Measurements from ENCODE around the gene PROP1. TPM values are rescaled to one million over a fixed set of nuclear protein-coding genes. Genes with fewer than 3 reads are reported as not detected.
A peak's percentile ranks its signal among the peaks of the same experiment; 100 is the strongest.
"Not testable (repeated sequence)": the region's sequence is repeated elsewhere in the genome, so short reads cannot be mapped to it uniquely, and the experiment has no call there.

The PROP1 gene
- total RNA-seq, 2 experiments from 2014 or later: not detected

DNA sequence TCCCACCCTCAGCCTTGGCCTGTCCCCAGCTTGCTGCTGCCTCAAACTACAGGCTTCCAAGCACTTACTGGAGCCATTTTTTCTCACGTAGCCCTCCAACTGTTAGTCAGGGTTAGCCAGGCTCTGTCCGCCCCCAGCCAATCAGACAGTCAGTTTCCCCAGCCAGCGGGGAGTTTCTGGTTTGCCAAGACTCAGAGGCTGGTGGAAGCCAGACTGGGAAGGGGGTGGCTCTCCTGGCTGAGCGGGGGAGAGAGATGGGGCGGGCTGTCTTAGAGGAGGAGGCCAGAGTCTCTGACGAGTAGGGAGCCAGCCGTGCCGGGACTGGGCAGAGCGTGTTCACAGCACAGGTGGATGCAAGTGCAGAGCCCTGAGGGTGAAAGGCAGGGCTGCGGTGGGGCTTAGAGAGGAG lies 15.3 kb downstream of the PROP1 start:
- Histone ChIP-seq H3K27me3 (ENCODE audit: control insufficient read depth in 1 of 2, insufficient read depth in 2 of 2, low read length in 2 of 2) (peaks cover 41 to 42% of the 10 kb centered on the region in 2 experiments), H3K9me3 (ENCODE audit: control insufficient read depth in 1 of 2, insufficient read depth in 1 of 2, low read length in 2 of 2) (peaks cover 0 to 18% of the 10 kb centered on the region in 2 experiments), H3K4me3 (ENCODE audit: low read length) (no peak overlapping the region), H3K36me3 (ENCODE audit: insufficient read depth, low read length) (no peaks in the 10 kb centered on the region), H3K27ac (ENCODE audit: low read depth in 1 of 2, low read length in 2 of 2) (no peak overlapping the region), H3K4me1 (ENCODE audit: insufficient read depth, low read length) (peaks cover 17% of the 10 kb centered on the region)
- intact Hi-C loops (cut with DNase I, micrococcal nuclease): no loop called here
- ATAC-seq (ENCODE audit: poor library complexity) (no peak), DNase-seq (peak in 1 of 14 experiments; percentile 24)
- H3K27me3 Mint-ChIP-seq: peaks cover 35% of the 10 kb centered on the region
- H3K9me3 Mint-ChIP-seq: peaks cover 2% of the 10 kb centered on the region
- ChIA-PET CTCF (no interaction called here), POLR2A (no interaction called here)
- peaks cover 5% of the 10 kb centered on the region for H3K4me1 Mint-ChIP-seq (ENCODE audit: low read depth)
- no peak overlapping the region for H3K27ac Mint-ChIP-seq
- no peaks in the 10 kb centered on the region for H3K36me3 Mint-ChIP-seq (ENCODE audit: low read depth)
- no peak overlapping the region for H3K4me3 Mint-ChIP-seq
- TF ChIP-seq, protein P1, sequence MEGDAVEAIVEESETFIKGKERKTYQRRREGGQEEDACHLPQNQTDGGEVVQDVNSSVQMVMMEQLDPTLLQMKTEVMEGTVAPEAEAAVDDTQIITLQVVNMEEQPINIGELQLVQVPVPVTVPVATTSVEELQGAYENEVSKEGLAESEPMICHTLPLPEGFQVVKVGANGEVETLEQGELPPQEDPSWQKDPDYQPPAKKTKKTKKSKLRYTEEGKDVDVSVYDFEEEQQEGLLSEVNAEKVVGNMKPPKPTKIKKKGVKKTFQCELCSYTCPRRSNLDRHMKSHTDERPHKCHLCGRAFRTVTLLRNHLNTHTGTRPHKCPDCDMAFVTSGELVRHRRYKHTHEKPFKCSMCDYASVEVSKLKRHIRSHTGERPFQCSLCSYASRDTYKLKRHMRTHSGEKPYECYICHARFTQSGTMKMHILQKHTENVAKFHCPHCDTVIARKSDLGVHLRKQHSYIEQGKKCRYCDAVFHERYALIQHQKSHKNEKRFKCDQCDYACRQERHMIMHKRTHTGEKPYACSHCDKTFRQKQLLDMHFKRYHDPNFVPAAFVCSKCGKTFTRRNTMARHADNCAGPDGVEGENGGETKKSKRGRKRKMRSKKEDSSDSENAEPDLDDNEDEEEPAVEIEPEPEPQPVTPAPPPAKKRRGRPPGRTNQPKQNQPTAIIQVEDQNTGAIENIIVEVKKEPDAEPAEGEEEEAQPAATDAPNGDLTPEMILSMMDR (IDR thresholded peaks at IDR 0.05): no peak

DNA sequence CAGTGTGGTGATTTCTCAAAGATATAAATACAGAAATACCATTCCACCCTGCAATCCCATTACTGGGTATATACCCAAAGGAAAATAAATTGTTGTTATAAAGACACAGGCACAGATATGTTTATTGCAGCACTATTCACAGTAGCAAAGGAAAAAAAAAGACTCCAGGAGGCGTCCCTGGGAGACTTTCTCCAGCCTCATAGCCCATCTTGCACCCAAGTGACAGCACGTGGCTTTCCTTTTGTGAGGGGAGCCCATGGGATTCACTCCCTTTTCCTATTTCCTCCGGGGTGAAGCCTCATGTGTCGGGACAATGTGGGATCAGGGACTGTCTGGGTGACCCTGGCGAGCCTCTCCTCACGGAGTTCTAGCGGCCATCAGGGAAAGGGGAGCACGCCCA lies 18.4 kb downstream of the PROP1 start:
- CTCF ChIA-PET; H3K4me3 ChIP-seq (ENCODE audit: low read length); H3K4me3 Mint-ChIP-seq; H3K27ac ChIP-seq (ENCODE audit: low read depth in 1 of 2, low read length in 2 of 2); intact Hi-C loops (cut with DNase I, micrococcal nuclease); H3K36me3 Mint-ChIP-seq (ENCODE audit: low read depth); H3K4me1 ChIP-seq (ENCODE audit: insufficient read depth, low read length); H3K4me1 Mint-ChIP-seq (ENCODE audit: low read depth); H3K9me3 ChIP-seq (ENCODE audit: control insufficient read depth in 1 of 2, insufficient read depth in 1 of 2, low read length in 2 of 2); H3K36me3 ChIP-seq (ENCODE audit: insufficient read depth, low read length); H3K9me3 Mint-ChIP-seq; DNase-seq; POLR2A ChIA-PET; ATAC-seq (ENCODE audit: poor library complexity); H3K27ac Mint-ChIP-seq: not testable (repeated sequence)
- peaks cover 13% of the 10 kb centered on the region for H3K27me3 Mint-ChIP-seq
- H3K27me3 ChIP-seq (ENCODE audit: control insufficient read depth in 1 of 2, insufficient read depth in 2 of 2, low read length in 2 of 2): peaks cover 12 to 15% of the 10 kb centered on the region in 2 experiments

DNA sequence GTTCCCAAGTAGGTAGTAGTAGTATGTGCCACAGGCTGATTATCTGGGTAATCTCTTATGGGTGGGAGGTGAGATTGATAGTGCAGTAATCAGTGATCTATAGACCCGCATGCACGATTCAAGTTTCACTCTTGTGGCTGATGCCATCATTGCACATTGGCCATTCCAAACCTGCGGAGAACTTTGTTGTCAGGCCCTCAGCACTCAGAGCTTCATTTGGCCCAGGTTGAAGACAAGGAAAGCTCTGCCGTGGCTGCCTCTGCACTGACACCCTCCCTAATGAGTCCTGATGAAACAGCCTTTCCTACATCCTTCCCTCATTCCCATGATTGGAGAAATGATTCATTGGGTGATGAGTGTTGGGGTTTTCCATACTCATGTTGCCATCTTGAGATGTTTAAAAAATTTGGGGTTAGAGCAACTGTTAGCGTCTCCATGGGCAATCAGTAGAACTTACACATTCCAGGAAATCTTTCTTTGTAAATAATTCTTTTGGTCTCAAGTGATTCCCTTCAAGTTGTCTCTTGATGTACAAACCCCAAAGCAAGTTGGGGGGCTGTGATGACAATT lies 22.9 kb downstream of the PROP1 start:
- H3K4me3 Mint-ChIP-seq: no peak overlapping the region
- H3K4me3 ChIP-seq (ENCODE audit: low read length): no peak overlapping the region
- H3K27ac Mint-ChIP-seq: no peak overlapping the region
- no peaks in the 10 kb centered on the region for H3K4me1 Mint-ChIP-seq (ENCODE audit: low read depth)
- H3K4me1 ChIP-seq (ENCODE audit: insufficient read depth, low read length): no peaks in the 10 kb centered on the region
- no peaks in the 10 kb centered on the region for H3K36me3 ChIP-seq (ENCODE audit: insufficient read depth, low read length)
- ATAC-seq (ENCODE audit: poor library complexity) (no peak), DNase-seq (no peak)
- H3K36me3 Mint-ChIP-seq (ENCODE audit: low read depth): peaks cover 5% of the 10 kb centered on the region
- no peaks in the 10 kb centered on the region for H3K27me3 Mint-ChIP-seq
- peaks cover 7% of the 10 kb centered on the region for H3K9me3 Mint-ChIP-seq
- H3K27ac ChIP-seq (ENCODE audit: low read depth in 1 of 2, low read length in 2 of 2): no peak overlapping the region
- no peaks in the 10 kb centered on the region for H3K27me3 ChIP-seq (ENCODE audit: control insufficient read depth in 1 of 2, insufficient read depth in 2 of 2, low read length in 2 of 2)
- ChIA-PET POLR2A (no interaction called here), CTCF (no interaction called here)
- intact Hi-C loops (cut with DNase I, micrococcal nuclease): no loop called here
- TF ChIP-seq, protein P1 (IDR thresholded peaks at IDR 0.05): no peak
- peaks cover 0 to 9% of the 10 kb centered on the region in 2 experiments for H3K9me3 ChIP-seq (ENCODE audit: control insufficient read depth in 1 of 2, insufficient read depth in 1 of 2, low read length in 2 of 2)

DNA sequence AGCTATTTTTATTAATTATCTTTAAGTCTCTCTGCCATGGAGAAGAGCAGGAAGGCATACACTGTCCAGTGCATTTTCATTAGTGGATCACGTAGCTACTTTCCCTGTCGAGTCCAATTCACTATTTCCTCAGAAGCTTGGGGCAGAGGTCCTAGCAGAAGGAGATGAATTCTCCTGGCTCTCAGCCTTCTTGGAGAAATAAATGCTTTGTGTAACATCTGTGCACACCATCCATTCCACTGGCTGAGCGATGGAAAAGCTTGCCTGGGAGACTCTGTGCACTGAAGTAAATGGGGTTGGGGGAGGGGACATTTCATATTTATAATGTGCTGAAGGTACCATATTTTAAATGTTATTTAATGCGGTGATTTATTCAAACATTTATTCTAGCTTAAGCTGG lies 23.4 kb downstream of the PROP1 start:
- no peaks in the 10 kb centered on the region for H3K4me1 ChIP-seq (ENCODE audit: insufficient read depth, low read length)
- Mint-ChIP-seq H3K9me3 (peaks cover 7% of the 10 kb centered on the region), H3K27ac (no peak overlapping the region), H3K4me3 (no peak overlapping the region), H3K27me3 (no peaks in the 10 kb centered on the region), H3K36me3 (ENCODE audit: low read depth) (peaks cover 5% of the 10 kb centered on the region), H3K4me1 (ENCODE audit: low read depth) (no peaks in the 10 kb centered on the region)
- H3K9me3 ChIP-seq (ENCODE audit: control insufficient read depth in 1 of 2, insufficient read depth in 1 of 2, low read length in 2 of 2): peaks cover 0 to 9% of the 10 kb centered on the region in 2 experiments
- no peaks in the 10 kb centered on the region for H3K27me3 ChIP-seq (ENCODE audit: control insufficient read depth in 1 of 2, insufficient read depth in 2 of 2, low read length in 2 of 2)
- no peaks in the 10 kb centered on the region for H3K36me3 ChIP-seq (ENCODE audit: insufficient read depth, low read length)
- H3K4me3 ChIP-seq (ENCODE audit: low read length): no peak overlapping the region
- ChIA-PET POLR2A (no interaction called here), CTCF (no interaction called here)
- DNase-seq: no peak
- TF ChIP-seq, protein P1 (IDR thresholded peaks at IDR 0.05): no peak
- no peak for ATAC-seq (ENCODE audit: poor library complexity)
- intact Hi-C loops (cut with DNase I, micrococcal nuclease): no loop called here
- H3K27ac ChIP-seq (ENCODE audit: low read depth in 1 of 2, low read length in 2 of 2): no peak overlapping the region

DNA sequence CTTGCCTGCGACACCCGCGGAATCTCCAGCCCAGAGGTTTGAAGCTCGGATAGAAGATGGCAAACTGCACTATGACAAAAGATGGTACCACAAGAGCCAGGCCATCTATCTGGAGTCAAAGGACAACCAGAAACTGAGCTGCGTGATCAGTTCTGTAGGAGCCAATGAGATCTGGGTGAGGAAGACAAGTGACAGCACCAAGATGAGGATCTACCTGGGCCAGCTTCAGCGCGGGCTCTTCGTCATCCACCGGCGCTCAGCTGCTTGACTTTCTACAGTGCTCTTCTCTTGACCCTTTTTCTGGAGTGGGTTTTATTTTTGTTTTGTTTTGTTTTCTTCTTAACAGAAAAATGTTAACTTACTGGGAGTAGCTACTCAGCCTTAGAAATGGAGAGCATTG lies 24.0 kb downstream of the PROP1 start:
- H3K4me3 Mint-ChIP-seq; H3K27me3 ChIP-seq (ENCODE audit: control insufficient read depth in 1 of 2, insufficient read depth in 2 of 2, low read length in 2 of 2); DNase-seq; POLR2A ChIA-PET; H3K4me1 ChIP-seq (ENCODE audit: insufficient read depth, low read length); ATAC-seq (ENCODE audit: poor library complexity); H3K36me3 Mint-ChIP-seq (ENCODE audit: low read depth); H3K9me3 ChIP-seq (ENCODE audit: control insufficient read depth in 1 of 2, insufficient read depth in 1 of 2, low read length in 2 of 2); H3K27ac ChIP-seq (ENCODE audit: low read depth in 1 of 2, low read length in 2 of 2); H3K27me3 Mint-ChIP-seq; intact Hi-C loops (cut with DNase I, micrococcal nuclease); H3K4me1 Mint-ChIP-seq (ENCODE audit: low read depth); H3K27ac Mint-ChIP-seq; CTCF ChIA-PET; H3K4me3 ChIP-seq (ENCODE audit: low read length); H3K9me3 Mint-ChIP-seq; H3K36me3 ChIP-seq (ENCODE audit: insufficient read depth, low read length): not testable (repeated sequence)
